ENCODE results near the gene TBX5.

GRCh38 chr12:114447274-114447716 is 41.4 kb upstream of the TBX5 start:
- no peak for TF ChIP-seq CTCF (IDR thresholded peaks at IDR 0.05)
- no peak for TF ChIP-seq POLR2A (IDR thresholded peaks at IDR 0.05)
- no peak for TF ChIP-seq POLR2AphosphoS5 (IDR thresholded peaks at IDR 0.05; ENCODE audit: insufficient read depth in 1 of 2, low read depth in 1 of 2)

Data from vagina (tissue), 2 donors.